ENCODE measurements around the gene ATP10A.
A peak's percentile ranks its signal among the peaks of the same experiment; 100 is the strongest.

Gene ATP10A

GRCh38 chr15:25694239-25694584, 168.9 kb downstream of the ATP10A start:
- no peak for DNase-seq

GRCh38 chr15:25693321-25694238, 169.5 kb downstream of the ATP10A start:
- DNase-seq = peak; percentile 53 to 74 (median 61)

GRCh38 chr15:25691544-25692430, 171.3 kb downstream of the ATP10A start:
- no peak for DNase-seq

GRCh38 chr15:25690673-25691543, 172.2 kb downstream of the ATP10A start:
- DNase-seq = peak in 2 of 3 donors; percentile 26 to 27

- DNase-seq = no peak
Measured at GRCh38 chr15:25689592-25689991, 173.5 kb downstream of the ATP10A start.

- no peak for DNase-seq
Measured at GRCh38 chr15:25688166-25688565, 175.0 kb downstream of the ATP10A start.

- DNase-seq = no peak
Measured at GRCh38 chr15:25687689-25688088, 175.4 kb downstream of the ATP10A start.

- no peak for DNase-seq
Measured at GRCh38 chr15:25687276-25687675, 175.9 kb downstream of the ATP10A start.

- no peak for DNase-seq
Measured at GRCh38 chr15:25686780-25687179, 176.3 kb downstream of the ATP10A start.

- DNase-seq = peak; percentile 19 to 32 (median 24)
Measured at GRCh38 chr15:25684521-25685431, 178.4 kb downstream of the ATP10A start.

- no peak for DNase-seq
Measured at GRCh38 chr15:25683911-25684310, 179.2 kb downstream of the ATP10A start.

- peak in 1 of 3 donors; percentile 19 for DNase-seq
Measured at GRCh38 chr15:25683415-25683814, 179.7 kb downstream of the ATP10A start.

GRCh38 chr15:25682340-25682739, 180.8 kb downstream of the ATP10A start:
- DNase-seq = no peak

GRCh38 chr15:25680686-25681025, 182.5 kb downstream of the ATP10A start:
- no peak for DNase-seq

- no peak for DNase-seq
Measured at GRCh38 chr15:25679964-25680685, 183.0 kb downstream of the ATP10A start.

- no peak for DNase-seq
Measured at GRCh38 chr15:25679492-25679891, 183.6 kb downstream of the ATP10A start.

- DNase-seq = no peak
Measured at GRCh38 chr15:25678500-25678855, 184.6 kb downstream of the ATP10A start.

- no peak for DNase-seq
Measured at GRCh38 chr15:25677719-25678499, 185.2 kb downstream of the ATP10A start.

GRCh38 chr15:25676070-25676469, 187.1 kb downstream of the ATP10A start:
- DNase-seq = no peak

- no peak for DNase-seq
Measured at GRCh38 chr15:25675396-25675795, 187.7 kb downstream of the ATP10A start.

Measured in suppressor macrophage treated with lipopolysaccharide for 1 hour (primary cell).